UCSD-AML1 (cell line): Measurements from ENCODE around the gene ZMIZ2.
"Not testable (repeated sequence)": the region's sequence is repeated elsewhere in the genome, so short reads cannot be mapped to it uniquely, and the experiment has no call there.

Source experiments
- DNase-seq: peaks from one replicate; lab custom pipeline; 2025; ENCODE audit not compliant: unreplicated experiment; lab: John Stamatoyannopoulos, UW

ZMIZ2 gene, protein sequence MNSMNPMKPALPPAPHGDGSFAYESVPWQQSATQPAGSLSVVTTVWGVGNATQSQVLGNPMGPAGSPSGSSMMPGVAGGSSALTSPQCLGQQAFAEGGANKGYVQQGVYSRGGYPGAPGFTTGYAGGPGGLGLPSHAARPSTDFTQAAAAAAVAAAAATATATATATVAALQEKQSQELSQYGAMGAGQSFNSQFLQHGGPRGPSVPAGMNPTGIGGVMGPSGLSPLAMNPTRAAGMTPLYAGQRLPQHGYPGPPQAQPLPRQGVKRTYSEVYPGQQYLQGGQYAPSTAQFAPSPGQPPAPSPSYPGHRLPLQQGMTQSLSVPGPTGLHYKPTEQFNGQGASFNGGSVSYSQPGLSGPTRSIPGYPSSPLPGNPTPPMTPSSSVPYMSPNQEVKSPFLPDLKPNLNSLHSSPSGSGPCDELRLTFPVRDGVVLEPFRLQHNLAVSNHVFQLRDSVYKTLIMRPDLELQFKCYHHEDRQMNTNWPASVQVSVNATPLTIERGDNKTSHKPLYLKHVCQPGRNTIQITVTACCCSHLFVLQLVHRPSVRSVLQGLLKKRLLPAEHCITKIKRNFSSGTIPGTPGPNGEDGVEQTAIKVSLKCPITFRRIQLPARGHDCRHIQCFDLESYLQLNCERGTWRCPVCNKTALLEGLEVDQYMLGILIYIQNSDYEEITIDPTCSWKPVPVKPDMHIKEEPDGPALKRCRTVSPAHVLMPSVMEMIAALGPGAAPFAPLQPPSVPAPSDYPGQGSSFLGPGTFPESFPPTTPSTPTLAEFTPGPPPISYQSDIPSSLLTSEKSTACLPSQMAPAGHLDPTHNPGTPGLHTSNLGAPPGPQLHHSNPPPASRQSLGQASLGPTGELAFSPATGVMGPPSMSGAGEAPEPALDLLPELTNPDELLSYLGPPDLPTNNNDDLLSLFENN

DNA sequence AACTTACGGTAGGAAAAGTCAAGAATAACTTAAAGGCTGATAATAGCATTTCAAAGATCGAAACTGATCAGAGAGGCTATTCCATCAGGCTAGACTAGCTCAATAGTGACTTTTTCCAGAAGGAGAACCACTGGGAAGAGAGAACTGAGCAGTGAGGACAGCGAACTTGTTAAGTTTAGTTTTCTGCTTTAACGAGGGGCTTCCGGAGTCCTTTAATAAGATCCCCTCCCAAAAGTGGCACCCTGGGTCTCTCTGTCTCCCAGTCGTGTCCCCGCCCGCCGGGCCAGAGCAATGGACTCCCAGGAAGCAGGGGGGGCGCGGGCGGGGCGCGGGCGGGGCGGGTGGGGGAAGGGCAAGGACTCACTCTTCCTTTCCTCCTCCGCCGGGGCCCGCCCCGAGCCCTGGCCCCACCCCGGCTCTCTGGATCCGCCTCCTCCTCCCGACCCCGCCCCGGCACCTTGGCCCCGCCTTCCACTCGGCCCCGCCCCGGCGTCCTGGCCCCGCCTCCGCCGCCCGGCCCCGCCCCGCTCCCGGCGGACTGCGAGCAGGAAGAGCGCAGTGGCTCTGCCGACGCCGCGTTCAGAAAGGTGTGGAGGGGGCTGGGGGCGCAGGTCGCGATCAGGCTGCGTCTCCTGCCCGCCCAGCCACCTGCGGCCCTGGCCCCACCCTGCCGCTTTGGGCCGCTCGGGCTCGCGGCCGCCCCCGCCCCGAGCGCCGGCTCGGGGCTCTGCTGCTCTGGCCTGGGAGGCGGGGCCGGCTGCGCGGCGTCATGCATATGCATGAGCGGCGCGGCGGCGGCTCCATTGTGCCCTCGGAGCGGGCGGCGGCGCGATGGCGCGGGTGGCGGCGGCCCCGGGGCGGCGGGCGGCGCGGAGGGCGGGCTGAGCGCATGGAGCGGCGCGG, at the start of gene ZMIZ2:
TSS of gene ZMIZ2 (plus strand) at position 803 of the 903 bp plus-strand sequence. CDS start 7,403 bp downstream, outside the sequence.
- peak; percentile 83 for DNase-seq

DNA sequence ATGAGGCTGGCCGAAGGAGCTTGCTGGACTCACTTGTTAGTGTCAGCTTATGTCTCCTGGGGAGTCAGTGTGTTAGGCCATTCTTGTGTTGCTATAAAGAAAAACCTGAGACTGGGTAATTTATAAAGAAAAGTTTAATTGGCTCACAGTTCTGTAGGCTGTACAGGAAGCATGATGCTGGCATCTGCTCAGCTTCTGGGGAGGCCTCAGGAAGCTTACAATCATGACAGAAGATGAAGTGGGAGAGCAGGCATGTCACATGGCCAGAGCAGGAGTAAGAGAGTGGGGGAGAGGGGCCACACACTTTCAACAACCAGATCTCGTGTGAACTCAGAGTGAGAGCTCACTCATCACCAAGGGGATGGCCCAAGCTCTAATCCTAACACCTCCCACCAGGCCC, 49.0 kb upstream of the ZMIZ2 start:
- DNase-seq = not testable (repeated sequence)

DNA sequence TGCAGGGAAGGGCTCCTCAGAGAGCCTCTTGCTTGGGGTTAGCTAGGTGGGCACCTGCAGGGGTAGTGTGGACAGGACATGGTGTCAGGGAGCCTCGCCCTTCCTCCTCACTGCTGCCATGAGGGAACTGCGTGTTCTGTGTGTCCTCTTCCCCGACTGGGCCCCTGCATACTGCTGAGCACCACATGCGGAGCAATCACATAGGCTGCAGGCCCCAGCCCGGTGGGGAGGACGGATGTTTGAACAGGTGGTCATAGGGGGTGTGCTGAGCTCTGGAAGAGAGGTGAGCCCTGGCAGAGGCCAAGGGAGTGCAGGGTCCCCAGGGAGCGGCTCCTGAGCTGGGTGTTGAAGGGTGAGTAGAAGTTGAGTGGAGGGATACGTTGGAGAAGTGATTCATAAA, 48.3 kb upstream of the ZMIZ2 start:
- no peak for DNase-seq

DNA sequence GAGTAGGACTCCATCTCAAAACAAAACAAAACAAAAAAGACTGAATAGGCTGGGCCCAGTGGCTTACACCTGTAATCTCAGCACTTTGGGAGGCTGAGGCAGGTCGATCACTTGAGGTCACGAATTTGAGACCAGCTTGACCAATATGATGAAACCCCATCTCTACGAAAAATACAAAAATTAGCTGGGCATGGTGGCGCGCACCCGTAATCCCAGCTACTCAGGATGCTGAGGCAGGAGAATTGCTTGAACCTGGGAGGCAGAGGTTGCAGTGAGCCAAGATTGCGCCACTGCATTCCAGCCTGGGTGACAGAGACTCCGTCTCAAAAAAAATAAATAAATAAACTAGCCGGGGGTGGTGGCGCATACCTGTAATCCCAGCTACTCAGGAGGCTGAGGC, 45.3 kb upstream of the ZMIZ2 start:
- not testable (repeated sequence) for DNase-seq

DNA sequence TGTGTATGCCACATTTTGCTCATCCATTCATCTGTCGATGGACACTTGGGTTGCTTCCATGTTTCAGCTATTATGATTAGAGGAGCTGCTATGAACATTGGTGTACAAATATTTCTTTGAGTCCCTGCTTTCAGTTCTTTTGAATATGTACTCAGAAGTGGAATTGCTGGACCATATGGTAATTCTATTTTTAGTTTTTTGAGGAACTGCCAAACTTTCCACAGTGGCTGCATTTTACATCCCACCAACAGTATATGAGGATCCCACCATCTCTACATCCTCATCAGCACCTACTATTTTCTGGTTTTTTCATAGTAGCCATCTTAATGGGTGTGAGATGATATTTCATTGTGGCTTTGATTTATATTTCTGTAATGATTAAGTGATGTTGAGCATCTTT, 44.7 kb upstream of the ZMIZ2 start:
- DNase-seq = no peak

DNA sequence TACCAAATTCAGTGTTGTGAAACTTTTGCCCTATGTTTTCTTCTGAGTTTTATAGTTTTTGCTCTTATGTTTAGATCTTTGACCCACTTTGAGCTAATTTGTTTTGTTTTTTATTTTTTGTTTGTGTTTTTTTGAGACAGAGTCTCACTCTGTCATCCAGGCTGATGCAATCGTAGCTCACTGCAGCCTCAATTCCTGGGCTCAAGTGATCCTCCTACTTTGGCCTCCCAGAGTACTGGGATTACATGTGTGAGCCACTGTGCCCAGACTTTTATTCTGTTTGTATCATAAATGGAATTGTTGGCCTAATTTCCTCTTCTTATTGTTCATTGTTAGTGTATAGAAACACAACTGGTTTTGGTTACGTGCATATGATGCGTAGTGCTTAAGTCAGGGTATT, 43.2 kb upstream of the ZMIZ2 start:
- DNase-seq = no peak

DNA sequence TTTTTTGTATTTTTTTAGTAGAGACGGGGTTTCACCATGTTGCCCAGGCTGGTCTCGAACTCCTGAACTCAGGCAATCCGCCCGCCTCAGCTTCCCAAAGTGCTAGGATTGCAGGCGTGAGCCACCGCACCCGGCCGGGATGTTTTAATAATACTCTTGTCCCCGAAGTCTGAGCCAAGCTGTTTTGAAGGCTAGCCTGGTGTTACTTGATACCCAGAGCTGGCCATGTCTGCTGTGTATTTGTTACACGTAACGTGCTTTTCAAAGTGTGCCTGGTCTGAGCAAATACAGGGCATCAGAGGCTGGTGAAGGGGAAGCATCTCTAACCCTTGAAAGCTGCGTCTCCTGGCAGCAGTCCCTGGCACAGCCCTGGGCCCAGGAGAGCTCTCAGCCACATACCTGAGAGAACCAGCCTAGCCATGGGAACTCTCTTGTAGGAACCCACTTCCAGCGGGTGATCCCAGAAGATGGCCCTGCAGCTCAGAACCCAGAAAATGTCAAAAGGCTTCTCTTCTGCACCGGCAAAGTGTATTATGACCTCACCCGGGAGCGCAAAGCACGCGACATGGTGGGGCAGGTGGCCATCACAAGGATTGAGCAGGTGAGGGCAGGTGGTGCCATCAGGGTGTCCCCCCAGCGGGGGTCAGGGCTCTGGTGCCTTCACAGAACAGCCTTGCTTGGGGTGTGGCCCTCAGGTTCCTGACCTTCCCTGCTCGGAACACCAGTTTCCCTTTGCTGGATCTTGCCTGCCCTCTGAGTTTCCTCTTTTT, 41.7 kb upstream of the ZMIZ2 start:
- no peak for DNase-seq

DNA sequence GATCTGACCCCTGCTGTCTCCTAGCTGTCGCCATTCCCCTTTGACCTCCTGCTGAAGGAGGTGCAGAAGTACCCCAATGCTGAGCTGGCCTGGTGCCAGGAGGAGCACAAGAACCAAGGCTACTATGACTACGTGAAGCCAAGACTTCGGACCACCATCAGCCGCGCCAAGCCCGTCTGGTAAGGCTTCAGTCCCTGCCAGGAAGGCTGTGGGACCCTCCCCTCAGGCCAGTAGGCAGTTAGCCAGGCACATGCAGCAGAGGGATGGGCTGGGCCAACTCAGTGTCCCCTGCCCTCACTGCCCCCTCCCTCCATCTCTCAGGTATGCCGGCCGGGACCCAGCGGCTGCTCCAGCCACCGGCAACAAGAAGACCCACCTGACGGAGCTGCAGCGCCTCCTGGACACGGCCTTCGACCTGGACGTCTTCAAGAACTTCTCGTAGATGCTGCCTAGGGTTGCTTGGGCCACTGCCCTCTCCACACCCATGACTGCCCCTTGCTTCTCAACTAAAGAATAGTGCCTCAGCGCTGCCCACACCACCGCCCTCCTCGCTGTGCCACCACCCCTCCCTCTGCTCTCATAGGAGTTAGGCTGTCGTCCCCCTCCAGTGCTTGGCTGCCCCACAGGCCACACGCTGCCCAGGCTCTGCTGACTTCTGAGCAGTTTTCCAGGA, 41.0 kb upstream of the ZMIZ2 start:
- DNase-seq = no peak

DNA sequence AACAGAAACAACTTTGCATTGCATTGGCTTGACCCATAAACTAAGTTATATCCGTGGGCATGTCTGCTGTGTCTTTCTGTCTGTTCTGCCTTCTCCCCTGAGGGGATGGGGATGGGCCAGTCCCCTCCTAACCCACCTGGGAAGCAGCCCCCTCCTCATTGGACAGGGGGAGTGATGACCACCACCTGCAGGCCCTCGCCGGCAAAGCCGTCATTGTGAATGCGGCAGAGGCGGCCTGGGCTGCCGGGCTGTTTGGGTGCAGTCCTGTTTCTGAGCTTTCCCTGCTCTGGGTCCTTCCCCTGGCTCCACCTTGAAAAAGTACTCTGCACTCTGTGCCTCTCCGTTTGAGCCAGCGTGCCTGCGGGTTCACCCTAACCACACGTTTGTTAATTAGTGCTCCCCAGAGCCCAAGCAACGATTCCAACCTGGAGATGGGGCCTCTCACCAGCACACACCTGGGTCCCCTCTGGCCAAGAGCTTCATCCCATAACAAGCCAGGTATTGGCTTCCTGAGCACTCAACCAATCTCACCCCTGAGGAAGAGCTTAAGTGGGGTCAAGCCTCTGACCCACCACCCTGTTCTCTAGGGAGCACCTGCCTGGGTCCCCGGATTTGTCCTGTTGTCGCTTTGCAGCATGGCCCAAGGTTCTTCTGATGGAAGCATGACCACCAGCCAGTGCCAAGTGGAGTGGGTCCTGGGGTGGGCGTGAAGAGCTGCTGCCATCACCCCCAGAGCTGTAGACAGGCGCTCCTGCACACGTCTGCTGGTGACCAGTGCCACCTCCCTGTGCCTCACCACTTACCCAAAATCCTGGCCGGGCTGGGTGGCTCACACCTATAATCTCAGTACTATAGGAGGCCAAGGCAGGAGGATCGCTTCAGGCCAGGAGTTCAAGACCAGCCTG, 39.4 kb upstream of the ZMIZ2 start:
- no peak for DNase-seq

DNA sequence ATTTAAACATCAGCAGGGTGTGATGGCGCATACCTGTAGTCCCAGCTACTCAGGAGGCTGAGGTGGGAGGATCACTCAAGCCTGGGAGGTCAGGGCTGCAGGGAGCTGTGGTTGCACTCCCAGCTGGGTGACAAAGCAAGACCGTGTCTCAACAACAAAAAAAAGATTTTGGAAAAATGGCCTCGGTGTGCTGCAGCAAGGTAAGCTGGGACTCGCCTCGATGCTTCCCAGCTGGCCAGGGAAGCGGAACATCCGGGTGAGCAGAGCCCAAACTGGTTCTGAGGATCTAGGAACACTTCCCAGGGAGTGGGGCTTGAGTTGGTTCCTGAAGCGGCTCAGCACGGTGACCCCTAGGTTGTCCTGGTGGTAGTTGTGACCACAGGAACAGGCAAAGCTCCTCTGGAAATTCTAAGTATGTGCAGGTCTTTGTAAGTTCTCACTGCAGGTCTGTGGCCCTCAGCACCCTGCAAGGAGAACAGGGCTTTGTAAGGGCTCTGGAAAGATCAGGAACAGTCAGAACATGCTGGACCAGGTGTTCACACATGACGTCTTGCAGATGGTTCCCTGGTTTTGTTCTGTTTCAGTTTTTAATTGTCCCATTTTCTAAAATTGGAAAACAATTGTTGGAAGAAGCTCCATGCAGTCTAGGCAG, 38.6 kb upstream of the ZMIZ2 start:
- DNase-seq = no peak

DNA sequence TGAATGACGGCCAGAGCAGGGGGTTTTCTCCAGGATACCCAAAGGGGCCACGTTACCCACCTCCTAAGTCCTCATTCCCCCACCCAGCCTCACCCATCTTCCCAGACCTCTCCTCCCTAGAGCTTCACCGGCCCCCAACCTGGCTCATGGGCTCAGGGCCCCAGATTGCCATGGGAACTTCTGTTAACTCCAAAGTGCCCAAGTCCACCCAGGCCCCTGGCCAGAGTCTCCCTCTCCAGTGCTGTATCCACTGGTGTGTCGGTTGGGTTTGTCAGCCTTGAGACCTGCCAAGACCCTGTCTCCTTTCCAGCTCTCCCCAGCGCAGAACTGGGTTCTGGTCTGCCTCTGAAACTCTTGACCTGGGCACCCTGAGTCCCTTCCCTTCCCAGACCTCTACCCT, 37.1 kb upstream of the ZMIZ2 start:
- DNase-seq = no peak

DNA sequence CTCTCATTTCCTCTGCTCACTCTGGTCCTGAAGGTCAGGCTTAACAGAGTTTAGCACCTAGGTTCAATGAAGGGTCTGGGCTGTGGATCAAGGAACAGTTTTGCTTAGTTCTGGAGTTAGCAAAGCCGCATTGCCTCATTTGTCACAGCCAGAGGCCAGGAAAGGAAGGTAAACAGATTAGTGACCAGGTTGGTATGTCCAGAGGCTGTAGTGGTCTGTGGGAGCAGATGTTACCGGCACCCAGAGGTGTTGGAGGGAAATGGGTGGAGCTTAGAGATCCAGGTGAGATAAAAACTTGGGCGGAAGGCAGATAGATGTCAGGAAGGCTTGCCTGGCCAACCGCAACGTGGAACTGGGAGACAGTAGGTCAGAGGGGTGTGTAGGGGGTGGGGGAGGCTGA, 36.6 kb upstream of the ZMIZ2 start:
- no peak for DNase-seq

DNA sequence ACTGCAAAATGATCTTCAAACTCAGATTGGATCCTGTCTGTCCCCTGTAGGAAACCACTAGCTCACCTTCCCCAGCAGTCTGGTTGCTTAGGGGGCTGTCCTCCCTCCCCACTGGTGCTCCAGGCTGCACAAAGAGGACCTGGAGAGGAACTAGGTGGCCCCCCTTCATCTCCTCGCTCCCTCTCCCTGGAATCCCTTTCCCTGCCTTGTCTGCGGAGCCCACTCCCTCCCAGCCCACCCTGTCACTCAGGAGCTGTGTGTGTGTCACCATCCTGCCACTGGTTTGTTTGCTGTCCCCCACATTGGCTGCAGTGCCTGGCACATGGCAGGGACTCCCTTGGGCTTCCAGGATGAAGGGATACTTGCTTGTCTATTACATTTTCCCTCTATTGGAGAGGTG, 35.5 kb upstream of the ZMIZ2 start:
- DNase-seq = no peak

DNA sequence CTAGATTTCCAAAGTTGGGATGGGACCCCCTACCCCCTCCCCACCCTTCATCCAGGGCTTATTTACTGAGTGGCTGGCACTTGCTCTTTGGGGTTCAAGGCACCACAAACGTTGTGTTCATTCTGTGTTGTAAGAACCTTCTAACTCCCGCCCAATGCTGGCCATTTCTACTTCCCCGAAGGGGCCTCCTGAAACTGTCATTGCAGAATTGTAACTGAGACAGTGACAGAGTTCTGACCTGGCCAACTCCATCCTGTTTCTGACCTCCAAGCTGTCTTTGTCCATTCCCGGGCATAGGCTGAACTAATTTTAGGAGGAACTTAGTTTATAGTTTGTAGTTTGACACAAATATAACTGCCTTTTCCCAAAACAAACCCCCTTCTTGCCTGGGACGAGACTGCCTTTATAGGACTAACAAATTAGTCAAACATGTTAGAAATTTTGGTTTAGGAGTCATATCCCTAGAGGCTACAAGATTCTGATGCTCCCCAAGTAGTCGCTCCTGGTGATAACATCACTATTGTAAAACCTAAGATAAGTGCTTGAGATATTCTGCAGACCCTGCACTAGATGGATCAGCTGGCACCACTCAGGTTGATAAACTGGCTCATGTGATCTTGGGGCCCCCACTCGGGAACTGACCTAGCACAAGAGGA, 34.8 kb upstream of the ZMIZ2 start:
- DNase-seq = no peak

DNA sequence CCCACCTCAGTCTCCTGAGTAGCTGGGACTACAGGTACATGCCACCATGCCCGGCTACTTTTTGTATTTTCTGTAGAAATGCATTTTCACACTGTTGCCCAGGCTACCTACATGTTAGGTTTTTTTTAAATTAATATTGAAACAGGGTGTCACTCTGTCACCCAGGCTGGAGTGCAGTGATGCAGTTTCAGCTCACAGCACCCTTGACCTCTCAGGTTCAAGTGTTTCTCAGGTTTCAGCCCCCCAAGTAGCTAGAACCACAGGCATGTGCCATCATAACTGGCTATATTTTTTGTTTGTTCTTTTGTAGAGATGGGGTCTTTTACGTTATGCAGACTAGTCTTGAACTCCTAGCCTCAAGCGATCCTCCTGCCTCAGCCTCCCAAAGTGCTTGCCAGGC, 32.4 kb upstream of the ZMIZ2 start:
- no peak for DNase-seq

DNA sequence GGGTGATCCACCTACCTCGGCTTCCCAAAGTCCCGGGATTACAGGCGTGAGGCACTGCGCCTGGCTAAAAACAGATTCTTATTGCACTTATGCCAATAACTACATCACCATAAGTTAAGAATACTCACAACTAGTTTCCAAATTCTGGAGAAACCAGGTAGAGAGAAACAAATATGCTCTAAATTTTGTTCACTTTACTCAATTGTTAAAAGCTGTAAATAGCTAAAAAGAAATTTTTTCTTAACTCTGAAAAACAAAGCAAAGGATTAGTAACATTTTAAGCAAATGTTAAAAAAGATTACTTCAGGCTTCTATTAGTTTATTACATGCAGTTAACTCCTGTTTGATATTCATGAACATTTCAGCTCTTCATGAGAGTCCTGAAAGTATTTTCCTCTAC, 28.3 kb upstream of the ZMIZ2 start:
- no peak for DNase-seq

DNA sequence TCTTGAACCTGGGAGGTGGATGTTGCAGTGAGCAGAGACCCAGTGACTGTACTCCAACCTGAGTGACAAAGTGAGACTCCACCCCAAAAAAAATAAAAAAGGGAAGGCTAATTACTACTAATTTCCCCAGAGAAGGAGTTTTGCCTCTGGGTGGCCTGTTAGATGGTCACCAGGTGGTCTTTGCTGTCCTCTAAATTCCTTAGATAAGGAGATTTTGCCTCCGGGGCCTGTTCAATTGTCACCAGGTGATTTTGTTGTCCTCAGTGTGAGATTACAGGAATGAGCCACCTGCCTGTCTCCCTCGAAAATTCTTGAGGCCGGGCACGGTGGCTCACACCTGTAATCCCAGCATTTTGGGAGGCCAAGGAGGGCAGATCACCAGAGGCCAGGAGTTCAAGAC, 24.4 kb upstream of the ZMIZ2 start:
- no peak for DNase-seq

DNA sequence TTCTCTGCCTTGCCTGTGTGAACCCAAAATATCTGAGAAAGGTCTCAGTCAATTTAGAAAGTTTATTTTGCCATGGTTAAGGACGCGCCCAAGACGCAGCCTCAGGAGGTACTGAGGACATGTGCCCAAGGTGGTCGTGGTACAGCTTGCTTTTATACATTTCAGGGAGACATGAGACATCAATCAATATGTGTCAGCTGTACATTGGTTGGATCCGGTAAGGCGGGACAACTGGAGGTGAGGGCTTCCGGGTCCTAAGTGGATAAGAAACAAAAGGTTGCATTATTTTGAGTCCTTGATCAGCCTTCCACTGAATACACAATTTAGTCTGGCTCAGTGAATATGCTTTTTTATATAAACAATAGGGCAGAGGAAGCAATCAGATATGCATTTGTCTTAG, 22.4 kb upstream of the ZMIZ2 start:
- not testable (repeated sequence) for DNase-seq
